Measurements from ENCODE around the gene FAM20C. TPM values are rescaled to one million over a fixed set of nuclear protein-coding genes. Genes with fewer than 3 reads are reported as not detected.

Gene FAM20C
- total RNA-seq, 2 donors from 2014 or later, result 33.5 to 53.5 TPM

GRCh38 chr7:297611-298374 is 105.4 kb downstream of the FAM20C start:
- H3K27ac ChIP-seq (ENCODE audit: low read depth, low read length), result no peak overlapping the region
- no peaks in the 10 kb centered on the region for H3K9me3 Mint-ChIP-seq
- no peak overlapping the region for H3K4me3 Mint-ChIP-seq
- no peaks in the 10 kb centered on the region for H3K4me1 ChIP-seq (ENCODE audit: control insufficient read depth, insufficient read depth, low read length)
- no peak overlapping the region for H3K4me3 ChIP-seq (ENCODE audit: low read length)
- H3K9ac ChIP-seq (ENCODE audit: extremely low read depth, low read length, poor library complexity, severe bottlenecking), result no peak overlapping the region
- peaks cover 8% of the 10 kb centered on the region for H3K27me3 ChIP-seq (ENCODE audit: control insufficient read depth, insufficient read depth, low read length, poor library complexity, severe bottlenecking)
- H3K4me1 Mint-ChIP-seq, result no peaks in the 10 kb centered on the region
- H3K36me3 ChIP-seq (ENCODE audit: control insufficient read depth, insufficient read depth, low read length), result no peaks in the 10 kb centered on the region
- H3K27ac Mint-ChIP-seq, result no peak overlapping the region
- H3K27me3 Mint-ChIP-seq (ENCODE audit: insufficient read depth), result peaks cover 19% of the 10 kb centered on the region
- 84 to 91% methylated on average over 5 to 24 of the region's 24 CpGs for WGBS, 2 experiments (ENCODE audit: insufficient coverage in 1 of 2, insufficient read length in 1 of 2)
- no peak for TF ChIP-seq CTCF (conservative IDR thresholded peaks at IDR 0.05)
- H3K36me3 Mint-ChIP-seq (ENCODE audit: low read depth), result no peaks in the 10 kb centered on the region
- H3K9me3 ChIP-seq (ENCODE audit: control insufficient read depth, low read length), result no peaks in the 10 kb centered on the region
- peak; percentile 26 for DNase-seq

DNA sequence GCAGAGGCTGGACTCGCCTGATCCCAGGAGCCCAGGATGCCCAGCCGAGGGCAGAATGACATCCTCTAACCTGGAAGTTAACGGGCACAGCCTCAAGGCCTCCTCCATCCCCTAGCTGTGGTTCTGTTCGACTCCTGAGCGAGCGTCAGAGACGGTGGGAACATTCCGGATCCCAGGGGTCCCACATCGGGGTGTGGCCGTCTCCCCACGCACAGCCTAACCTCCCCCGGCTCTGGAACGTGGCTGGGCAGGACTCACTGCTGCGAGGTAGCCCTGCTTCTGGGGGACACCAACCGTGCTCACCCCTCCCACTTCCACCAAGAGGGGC is 106.0 kb downstream of the FAM20C start:
- H3K9me3 Mint-ChIP-seq, result no peaks in the 10 kb centered on the region
- Histone ChIP-seq H3K27me3 (ENCODE audit: control insufficient read depth, insufficient read depth, low read length, poor library complexity, severe bottlenecking) (peaks cover 3% of the 10 kb centered on the region), H3K9ac (ENCODE audit: extremely low read depth, low read length, poor library complexity, severe bottlenecking) (no peak overlapping the region), H3K4me3 (ENCODE audit: low read length) (no peak overlapping the region), H3K27ac (ENCODE audit: low read depth, low read length) (no peak overlapping the region), H3K4me1 (ENCODE audit: control insufficient read depth, insufficient read depth, low read length) (no peaks in the 10 kb centered on the region), H3K9me3 (ENCODE audit: control insufficient read depth, low read length) (no peaks in the 10 kb centered on the region), H3K36me3 (ENCODE audit: control insufficient read depth, insufficient read depth, low read length) (no peaks in the 10 kb centered on the region)
- 84 to 88% methylated on average over 10 to 15 of the region's 15 CpGs for WGBS, 2 experiments (ENCODE audit: insufficient coverage in 1 of 2, insufficient read length in 1 of 2)
- no peaks in the 10 kb centered on the region for H3K36me3 Mint-ChIP-seq (ENCODE audit: low read depth)
- H3K4me1 Mint-ChIP-seq, result no peaks in the 10 kb centered on the region
- no peak overlapping the region for H3K4me3 Mint-ChIP-seq
- TF ChIP-seq CTCF (conservative IDR thresholded peaks at IDR 0.05), result no peak
- no peak overlapping the region for H3K27ac Mint-ChIP-seq
- H3K27me3 Mint-ChIP-seq (ENCODE audit: insufficient read depth), result peaks cover 13% of the 10 kb centered on the region
- DNase-seq, result peak; percentile 43

DNA sequence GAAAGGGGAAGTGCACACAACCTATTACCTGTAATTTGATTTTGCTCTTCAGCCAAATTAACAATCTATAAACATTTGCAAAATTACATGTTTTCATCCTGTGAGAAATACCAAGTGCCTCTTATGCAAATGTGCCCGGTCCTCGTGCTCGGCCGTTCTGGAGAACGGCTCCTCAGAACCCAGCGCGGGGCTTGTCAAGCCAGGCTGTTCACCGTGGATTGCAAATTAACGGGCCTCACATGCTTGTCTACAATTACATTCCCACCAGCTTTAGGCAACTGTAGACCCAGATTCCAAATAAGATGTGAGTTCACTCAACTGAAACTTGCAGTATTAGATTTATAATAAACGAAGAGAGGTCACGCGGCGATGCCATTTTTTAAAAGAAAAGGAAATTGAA is 106.4 kb downstream of the FAM20C start:
- Histone ChIP-seq H3K27ac (ENCODE audit: low read depth, low read length) (no peak overlapping the region), H3K27me3 (ENCODE audit: control insufficient read depth, insufficient read depth, low read length, poor library complexity, severe bottlenecking) (no peaks in the 10 kb centered on the region), H3K4me3 (ENCODE audit: low read length) (no peak overlapping the region), H3K36me3 (ENCODE audit: control insufficient read depth, insufficient read depth, low read length) (no peaks in the 10 kb centered on the region), H3K4me1 (ENCODE audit: control insufficient read depth, insufficient read depth, low read length) (no peaks in the 10 kb centered on the region), H3K9ac (ENCODE audit: extremely low read depth, low read length, poor library complexity, severe bottlenecking) (no peak overlapping the region), H3K9me3 (ENCODE audit: control insufficient read depth, low read length) (no peaks in the 10 kb centered on the region)
- TF ChIP-seq CTCF (conservative IDR thresholded peaks at IDR 0.05), result no peak
- peak; percentile 20 for DNase-seq
- no peak overlapping the region for H3K4me3 Mint-ChIP-seq
- H3K36me3 Mint-ChIP-seq (ENCODE audit: low read depth), result no peaks in the 10 kb centered on the region
- no peak overlapping the region for H3K27ac Mint-ChIP-seq
- peaks cover 9% of the 10 kb centered on the region for H3K27me3 Mint-ChIP-seq (ENCODE audit: insufficient read depth)
- H3K9me3 Mint-ChIP-seq, result no peaks in the 10 kb centered on the region
- 87 to 90% methylated on average over 5 to 13 of the region's 13 CpGs for WGBS, 2 experiments (ENCODE audit: insufficient coverage in 1 of 2, insufficient read length in 1 of 2)
- H3K4me1 Mint-ChIP-seq, result no peaks in the 10 kb centered on the region

All from endodermal cell (in vitro differentiated cells).